DND-41 (cell line): Measurements from ENCODE around the gene IQGAP1.

ENCODE experiments used
- ATAC-seq: fragments of 200-7000 bp; cut with Tn5 transposase; 3 replicates; pipeline ENCODE4 v1.9.1; 2021; ENCODE audit warnings: low read depth; ENCODE audit not compliant: insufficient read depth
- DNase-seq: peaks from one replicate; pipeline ENCODE4 v3.0.0-alpha.2; 2020
- H2AFZ ChIP-seq: 2 replicates; pipeline ENCODE4 v1.6.0; 2012; ENCODE audit warnings: low read depth, low read length
- H3K27ac ChIP-seq: 2 replicates; pipeline ENCODE4 v1.5.1; 2012; ENCODE audit warnings: low read length, inconsistent platforms
- H3K27me3 ChIP-seq: fragments of 200-600 bp; sonication (generic); 2 replicates; pipeline ENCODE4 v1.6.0; 2012; ENCODE audit warnings: low read length, mild to moderate bottlenecking, inconsistent platforms; ENCODE audit not compliant: insufficient read depth, poor library complexity
- H3K36me3 ChIP-seq: 2 replicates; pipeline ENCODE4 v1.5.1; 2012; ENCODE audit warnings: low read length, inconsistent platforms; ENCODE audit not compliant: insufficient read depth
- H3K4me1 ChIP-seq: 2 replicates; pipeline ENCODE4 v1.5.1; 2012; ENCODE audit warnings: mild to moderate bottlenecking, low read length; ENCODE audit not compliant: insufficient read depth
- H3K4me2 ChIP-seq: 2 replicates; pipeline ENCODE4 v1.6.0; 2012; ENCODE audit warnings: mild to moderate bottlenecking, moderate library complexity, low read length, inconsistent platforms; ENCODE audit not compliant: insufficient read depth
- H3K4me3 ChIP-seq, 2 experiments: fragments of 200-600 bp in 1 of 2; shearing (Covaris generic) in 1 of 2; 2 replicates each; pipeline ENCODE4 v1.5.1; 2012 to 2016; ENCODE audit warnings: inconsistent platforms in 2 of 2, low read length in 2 of 2, mild to moderate bottlenecking in 2 of 2, low read depth in 1 of 2, moderate library complexity in 1 of 2
- H3K79me2 ChIP-seq: 2 replicates; pipeline ENCODE4 v1.6.0; 2012; ENCODE audit warnings: low read length, inconsistent platforms; ENCODE audit not compliant: insufficient read depth
- H3K9ac ChIP-seq: 2 replicates; pipeline ENCODE4 v1.6.0; 2012; ENCODE audit warnings: low read depth, mild to moderate bottlenecking, inconsistent platforms, low read length, moderate library complexity
- H3K9me3 ChIP-seq: 2 replicates; pipeline ENCODE4 v1.5.1; 2012; ENCODE audit warnings: low read length, moderate library complexity, mild to moderate bottlenecking, inconsistent platforms; ENCODE audit not compliant: insufficient read depth, severe bottlenecking
- H4K20me1 ChIP-seq: 2 replicates; pipeline ENCODE4 v1.6.0; 2012; ENCODE audit warnings: low read length; ENCODE audit not compliant: insufficient read depth
- EZH2 ChIP-seq: IDR thresholded peaks from 3 replicates; pipeline ENCODE4 v1.6.1; 2012; ENCODE audit warnings: borderline replicate concordance, low read depth, mild to moderate bottlenecking, moderate library complexity, low read length, inconsistent platforms; ENCODE audit not compliant: severe bottlenecking
- TF ChIP-seq, protein P1 (sequence below): IDR thresholded peaks from 2 replicates; pipeline ENCODE4 v1.5.1; 2012; ENCODE audit warnings: borderline replicate concordance, low read length, moderate library complexity, mild to moderate bottlenecking; ENCODE audit not compliant: poor library complexity, severe bottlenecking; ENCODE audit errors: extremely low read depth

IQGAP1 gene

DNA sequence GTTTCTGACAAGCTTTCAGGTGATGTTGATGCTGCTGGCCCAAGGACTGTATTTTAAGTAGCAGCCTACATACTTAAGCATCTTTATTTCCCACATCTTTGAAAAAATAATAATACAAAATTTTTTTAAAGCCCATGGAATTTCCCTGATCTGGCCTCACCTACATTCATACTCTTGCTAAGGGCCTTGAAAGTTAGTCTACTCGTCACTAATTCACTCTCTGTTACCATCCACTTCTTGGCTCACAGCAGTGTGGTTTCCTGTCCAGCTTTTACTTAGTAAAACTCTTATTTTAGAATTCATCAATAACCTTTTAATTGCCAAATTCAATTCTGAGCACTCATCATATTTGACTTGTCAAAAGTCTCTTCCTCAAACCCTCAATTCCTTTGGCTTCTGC, 82.4 kb downstream of the IQGAP1 start:
- Histone ChIP-seq H3K27ac (no peak overlapping the region), H3K9ac (no peak overlapping the region), H3K4me2 (no peak overlapping the region), H4K20me1 (0 out of 2 replicates have a peak, but pooled peaks cover 3% of the 10 kb centered on the region), H3K27me3 (no peaks in the 10 kb centered on the region), H3K9me3 (no peaks in the 10 kb centered on the region), H3K79me2 (no peaks in the 10 kb centered on the region), H2AFZ (no peak overlapping the region), H3K4me3 (no peak overlapping the region), H3K36me3 (peaks cover 82% of the 10 kb centered on the region), H3K4me1 (no peaks in the 10 kb centered on the region)
- no peak for ATAC-seq
- no peak for DNase-seq
- TF ChIP-seq EZH2: no peak
- TF ChIP-seq, protein P1, sequence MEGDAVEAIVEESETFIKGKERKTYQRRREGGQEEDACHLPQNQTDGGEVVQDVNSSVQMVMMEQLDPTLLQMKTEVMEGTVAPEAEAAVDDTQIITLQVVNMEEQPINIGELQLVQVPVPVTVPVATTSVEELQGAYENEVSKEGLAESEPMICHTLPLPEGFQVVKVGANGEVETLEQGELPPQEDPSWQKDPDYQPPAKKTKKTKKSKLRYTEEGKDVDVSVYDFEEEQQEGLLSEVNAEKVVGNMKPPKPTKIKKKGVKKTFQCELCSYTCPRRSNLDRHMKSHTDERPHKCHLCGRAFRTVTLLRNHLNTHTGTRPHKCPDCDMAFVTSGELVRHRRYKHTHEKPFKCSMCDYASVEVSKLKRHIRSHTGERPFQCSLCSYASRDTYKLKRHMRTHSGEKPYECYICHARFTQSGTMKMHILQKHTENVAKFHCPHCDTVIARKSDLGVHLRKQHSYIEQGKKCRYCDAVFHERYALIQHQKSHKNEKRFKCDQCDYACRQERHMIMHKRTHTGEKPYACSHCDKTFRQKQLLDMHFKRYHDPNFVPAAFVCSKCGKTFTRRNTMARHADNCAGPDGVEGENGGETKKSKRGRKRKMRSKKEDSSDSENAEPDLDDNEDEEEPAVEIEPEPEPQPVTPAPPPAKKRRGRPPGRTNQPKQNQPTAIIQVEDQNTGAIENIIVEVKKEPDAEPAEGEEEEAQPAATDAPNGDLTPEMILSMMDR: no peak

- no peaks in the 10 kb centered on the region for H3K79me2 ChIP-seq
- H3K27me3 ChIP-seq: no peaks in the 10 kb centered on the region
- no peak overlapping the region for H3K4me2 ChIP-seq
- H3K36me3 ChIP-seq: peaks cover 79% of the 10 kb centered on the region
- no peaks in the 10 kb centered on the region for H3K9me3 ChIP-seq
- 0 out of 2 replicates have a peak, but pooled peaks cover 3% of the 10 kb centered on the region for H4K20me1 ChIP-seq
- H3K4me1 ChIP-seq: no peaks in the 10 kb centered on the region
- no peak overlapping the region for H3K27ac ChIP-seq
- DNase-seq (no peak), ATAC-seq (no peak)
- no peak overlapping the region for H2AFZ ChIP-seq
- TF ChIP-seq EZH2: no peak
- TF ChIP-seq, protein P1: no peak
- no peak overlapping the region for H3K4me3 ChIP-seq
- no peak overlapping the region for H3K9ac ChIP-seq
These were observed 83.1 kb downstream of the IQGAP1 start for GRCh38 chr15:90471126-90471525.

DNA sequence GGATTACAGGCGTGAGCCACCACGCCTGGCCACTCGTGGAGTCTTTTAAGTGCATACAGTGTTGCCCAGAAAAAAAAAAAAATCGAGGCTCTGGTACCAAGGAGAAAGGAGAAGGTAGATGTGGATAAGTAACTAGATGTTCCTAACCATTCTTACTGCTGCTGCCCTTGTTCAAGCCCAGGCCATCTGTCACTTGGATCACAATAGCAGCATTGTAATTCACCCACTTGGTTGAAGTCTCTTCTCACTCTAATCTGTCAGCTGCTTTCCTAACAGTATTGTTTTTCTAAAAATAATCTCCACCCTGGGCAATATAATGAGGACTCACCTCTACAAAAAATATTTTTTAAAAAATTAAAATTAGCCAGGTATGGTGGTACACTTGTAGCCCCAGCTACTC, 83.7 kb downstream of the IQGAP1 start:
- Histone ChIP-seq H3K4me2 (no peak overlapping the region), H3K27me3 (no peaks in the 10 kb centered on the region), H3K9me3 (no peaks in the 10 kb centered on the region), H2AFZ (no peak overlapping the region), H3K27ac (no peak overlapping the region), H3K4me1 (no peaks in the 10 kb centered on the region), H4K20me1 (0 out of 2 replicates have a peak, but pooled peaks cover 3% of the 10 kb centered on the region), H3K4me3 (no peak overlapping the region), H3K79me2 (no peaks in the 10 kb centered on the region), H3K36me3 (peaks cover 78% of the 10 kb centered on the region), H3K9ac (no peak overlapping the region)
- DNase-seq (no peak), ATAC-seq (no peak)
- TF ChIP-seq, protein P1: no peak
- TF ChIP-seq EZH2: no peak

- Histone ChIP-seq H3K79me2 (no peaks in the 10 kb centered on the region), H3K36me3 (peaks cover 74% of the 10 kb centered on the region), H3K4me3 (no peak overlapping the region), H4K20me1 (no peaks in the 10 kb centered on the region), H3K4me2 (no peak overlapping the region), H3K4me1 (no peaks in the 10 kb centered on the region), H2AFZ (no peak overlapping the region), H3K9me3 (no peaks in the 10 kb centered on the region), H3K27ac (no peak overlapping the region), H3K27me3 (no peaks in the 10 kb centered on the region), H3K9ac (no peak overlapping the region)
- DNase-seq (no peak), ATAC-seq (no peak)
- no peak for TF ChIP-seq EZH2
- TF ChIP-seq, protein P1: no peak
These were observed 90.9 kb downstream of the IQGAP1 start for GRCh38 chr15:90478846-90479481.
